ENCODE results near the gene AIM2. TPM values are rescaled to one million over a fixed set of nuclear protein-coding genes. Genes with fewer than 3 reads are reported as not detected.

AIM2 gene
- total and polyA plus RNA-seq, 5 experiments from 2014 or later, result 0.60 to 0.93 (median 0.86) TPM; not detected in 2

Other genes with a start within 250 kb of the AIM2 start
- under 1 TPM; 0.68 to 0.74 TPM for gene MNDA, start 245.4 kb downstream of the AIM2 start, total RNA-seq
- 1 to 10 TPM in 1 of 3 donors, under 1 TPM in 1, not detected in 1; 0.96 to 1.3 TPM for gene MNDA, start 245.4 kb downstream of the AIM2 start, polyA plus RNA-seq
- 10 to 100 TPM; 10.9 to 15.1 TPM for gene PYHIN1, start 145.2 kb downstream of the AIM2 start, total RNA-seq
- 10 to 100 TPM in 1 of 3 donors, 1 to 10 TPM in 2; 4.3 to 49.0 (median 5.9) TPM for gene PYHIN1, start 145.2 kb downstream of the AIM2 start, polyA plus RNA-seq
- gene IFI16, start 66.9 kb downstream of the AIM2 start, total RNA-seq, result 10 to 100 TPM; 83.4 to 89.8 TPM
- 10 to 100 TPM; 49.2 to 55.2 (median 53.5) TPM for gene IFI16, start 66.9 kb downstream of the AIM2 start, polyA plus RNA-seq
- gene CADM3, start 94.8 kb upstream of the AIM2 start, total RNA-seq, result not detected
- gene CADM3, start 94.8 kb upstream of the AIM2 start, polyA plus RNA-seq, result not detected
- not detected for gene ACKR1, start 128.1 kb upstream of the AIM2 start, total RNA-seq
- not detected for gene ACKR1, start 128.1 kb upstream of the AIM2 start, polyA plus RNA-seq
- gene FCER1A, start 225.6 kb upstream of the AIM2 start, total RNA-seq, result not detected
- not detected for gene FCER1A, start 225.6 kb upstream of the AIM2 start, polyA plus RNA-seq

Measured in naive thymus-derived CD8-positive, alpha-beta T cell (primary cell).